Common myeloid progenitor, CD34-positive (primary cell): ENCODE data around the gene NDRG4.
"Not testable (repeated sequence)": the region's sequence is repeated elsewhere in the genome, so short reads cannot be mapped to it uniquely, and the experiment has no call there.

Experiments
- CTCF ChIA-PET: fragments of 350-600 bp; sonication (Branson Sonifier 250); formaldehyde crosslinking; loops from one replicate; lab custom pipeline; 2021; ENCODE audit warnings: antibody characterized with exemption; lab: Charles Lee
- POLR2A ChIA-PET: fragments of 350-600 bp; sonication (Branson Sonifier 250); formaldehyde crosslinking; loops from one replicate; lab custom pipeline; 2021; ENCODE audit warnings: antibody characterized with exemption; lab: Charles Lee
- DNase-seq, 3 donors: peaks; one replicate each; pipeline versions ENCODE4 v3.0.0 to v3.0.0-alpha.2; 2013
- H3K27ac ChIP-seq, 2 experiments: 1 replicate in 1 of 2; 2 replicates in 1 of 2; pipeline ENCODE4 v1.7.0; 2013; ENCODE audit warnings: inconsistent platforms in 2 of 2, low read length in 2 of 2, mild to moderate bottlenecking in 2 of 2, low read depth in 1 of 2, moderate library complexity in 1 of 2; ENCODE audit not compliant: severe bottlenecking in 2 of 2, insufficient read depth in 1 of 2, poor library complexity in 1 of 2
- H3K27me3 ChIP-seq, 5 experiments: replicated peaks in 2 of 5; 1 replicate in 3 of 5; 2 replicates in 2 of 5; pipeline versions ENCODE4 v1.6.1 to v1.7.0; 2013; ENCODE audit warnings: low read length in 4 of 5, mild to moderate bottlenecking in 2 of 5, moderate library complexity in 2 of 5, inconsistent platforms in 1 of 5; ENCODE audit not compliant: insufficient read depth in 5 of 5, control insufficient read depth in 4 of 5
- H3K36me3 ChIP-seq, 4 experiments: 1 replicate in 2 of 4; 2 replicates in 2 of 4; pipeline versions ENCODE4 v1.6.1 to v1.7.0; 2013; ENCODE audit warnings: low read length in 3 of 4, control low read depth in 1 of 4, mild to moderate bottlenecking in 1 of 4; ENCODE audit not compliant: control insufficient read depth in 4 of 4, insufficient read depth in 4 of 4
- H3K4me1 ChIP-seq, 4 experiments: 1 replicate in 3 of 4; 2 replicates in 1 of 4; pipeline versions ENCODE4 v1.6.1 to v1.7.1; 2013; ENCODE audit warnings: low read length in 3 of 4, mild to moderate bottlenecking in 3 of 4, control low read depth in 1 of 4, inconsistent platforms in 1 of 4, moderate library complexity in 1 of 4; ENCODE audit not compliant: control insufficient read depth in 4 of 4, insufficient read depth in 4 of 4; ENCODE audit errors: control extremely low read depth in 1 of 4
- H3K4me3 ChIP-seq, 7 experiments: 1 replicate in 4 of 7; 2 replicates in 3 of 7; pipeline versions ENCODE4 v1.5.1 to v1.7.0; 2013; ENCODE audit warnings: mild to moderate bottlenecking in 7 of 7, low read length in 6 of 7, moderate library complexity in 6 of 7, inconsistent platforms in 2 of 7, low read depth in 2 of 7, control low read depth in 1 of 7; ENCODE audit not compliant: insufficient read depth in 4 of 7, control insufficient read depth in 1 of 7; ENCODE audit errors: extremely low read depth in 1 of 7
- H3K9me3 ChIP-seq, 5 experiments: 1 replicate in 4 of 5; 2 replicates in 1 of 5; pipeline versions ENCODE4 v1.6.1 to v1.7.1; 2013; ENCODE audit warnings: low read length in 4 of 5, mild to moderate bottlenecking in 2 of 5, inconsistent platforms in 1 of 5, low read depth in 1 of 5, moderate library complexity in 1 of 5; ENCODE audit not compliant: control insufficient read depth in 4 of 5, insufficient read depth in 2 of 5; ENCODE audit errors: control extremely low read depth in 1 of 5
- WGBS: methylation state at CpG from one replicate; pipeline ENCODE4 v1.1.5; 2013; ENCODE audit not compliant: insufficient coverage; 5-methylcytosine and 5-hydroxymethylcytosine counted together

The NDRG4 gene

DNA sequence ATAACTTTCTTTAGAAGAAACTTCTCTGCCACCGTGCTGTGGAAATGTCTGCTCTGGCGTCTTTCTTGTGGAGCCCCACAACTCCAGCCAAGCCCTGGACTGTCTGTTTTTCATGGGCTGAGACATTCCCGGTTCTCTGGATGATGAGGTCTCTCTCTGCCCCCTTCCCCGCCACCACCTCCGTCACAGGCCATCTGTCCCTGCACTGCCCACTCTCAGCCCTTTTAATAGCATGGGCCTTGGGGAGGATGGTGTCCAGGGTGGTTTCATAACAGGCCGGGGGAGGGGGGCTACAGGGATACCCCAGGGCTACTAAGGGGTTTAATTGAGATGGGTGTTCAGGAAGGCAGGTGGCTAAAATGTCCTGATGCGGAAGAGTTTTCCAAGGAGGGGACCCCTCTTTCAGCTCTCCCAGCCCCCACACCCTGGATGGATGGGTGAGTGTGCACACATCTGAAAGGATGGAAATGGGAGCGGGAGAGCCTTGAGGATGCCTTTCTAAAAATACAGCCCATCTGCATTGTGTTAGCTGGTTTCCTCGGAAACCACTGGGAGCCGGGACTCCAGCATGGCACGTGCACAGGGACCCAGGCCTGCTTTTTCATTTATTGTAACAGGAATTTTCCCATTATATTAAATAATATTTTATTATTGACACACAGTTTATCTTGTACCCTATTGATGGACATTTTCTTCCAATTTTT, 14.6 kb upstream of the NDRG4 start:
- ChIA-PET POLR2A (no interaction called here), CTCF (interaction anchor here (1.0 to 9.5 kb wide), 7 partner anchors 10 to 149 kb away, joined by 3 to 138 read pairs (median 5); no protein-coding TSS in a partner anchor)
- Histone ChIP-seq H3K4me3 (no peak overlapping the region), H3K27ac (no peak overlapping the region), H3K4me1 (peaks cover 0 to 4% (median 3%) of the 10 kb centered on the region in 4 experiments), H3K36me3 (no peaks in the 10 kb centered on the region), H3K27me3 (peaks cover 0 to 3% (median 0%) of the 10 kb centered on the region in 5 experiments), H3K9me3 (no peaks in the 10 kb centered on the region)
- DNase-seq, result no peak
- WGBS, result 81% methylated on average over 6 of the region's 11 CpGs

DNA sequence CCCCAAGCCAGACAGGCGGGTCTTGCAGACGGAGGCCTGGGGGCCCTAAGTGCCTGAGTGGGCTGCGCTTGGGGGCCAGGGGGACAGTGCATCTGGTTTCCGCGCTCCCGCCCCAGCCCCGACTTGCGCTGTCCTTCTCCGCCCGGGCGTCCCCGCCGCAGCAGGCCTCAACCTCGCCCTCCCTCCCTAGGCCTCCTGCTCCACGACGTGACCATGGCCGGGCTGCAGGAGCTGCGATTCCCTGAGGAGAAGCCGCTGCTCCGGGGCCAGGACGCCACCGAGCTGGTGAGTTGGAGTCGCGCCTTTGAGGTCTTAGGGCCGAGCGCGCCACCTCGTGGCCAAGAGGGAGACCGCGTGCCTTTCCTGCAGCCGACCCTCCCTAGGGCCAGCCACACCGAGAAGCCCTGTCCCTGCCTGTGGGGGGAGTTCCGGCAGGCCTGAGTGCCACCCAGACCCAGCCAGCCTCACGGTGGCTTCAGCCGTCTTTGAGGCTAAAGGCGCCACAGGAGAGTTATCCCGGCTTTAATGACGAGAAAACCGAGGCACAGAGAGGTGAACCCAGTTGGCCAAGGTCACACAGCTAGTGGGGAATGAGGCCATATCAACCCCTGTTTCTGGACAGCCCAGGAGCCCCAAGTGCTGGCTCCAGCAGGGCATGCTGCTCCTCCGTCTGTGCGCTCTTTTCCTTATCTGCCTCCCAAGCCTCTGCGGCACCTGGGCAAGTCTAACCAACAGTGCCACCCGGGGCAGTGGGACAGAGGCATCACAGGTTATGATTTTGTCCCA, 12.2 kb upstream of the NDRG4 start:
- peaks cover 0 to 4% (median 3%) of the 10 kb centered on the region in 4 experiments for H3K4me1 ChIP-seq
- no peaks in the 10 kb centered on the region for H3K9me3 ChIP-seq
- CTCF ChIA-PET, result interaction anchor here (0.6 to 9.5 kb wide), 13 partner anchors 9 to 220 kb away, joined by 3 to 138 read pairs (median 4); partner anchors contain the start of gene NDRG4
- peaks cover 0 to 3% (median 0%) of the 10 kb centered on the region in 5 experiments for H3K27me3 ChIP-seq
- H3K27ac ChIP-seq, result no peak overlapping the region
- POLR2A ChIA-PET, result no interaction called here
- peak; percentile 68 to 77 (median 75) for DNase-seq
- H3K36me3 ChIP-seq, result no peaks in the 10 kb centered on the region
- H3K4me3 ChIP-seq, result peak overlapping the region in 3 of 7 experiments; percentile 11 to 58 (median 42)
- WGBS, result 13% methylated on average over 39 of the region's 43 CpGs

DNA sequence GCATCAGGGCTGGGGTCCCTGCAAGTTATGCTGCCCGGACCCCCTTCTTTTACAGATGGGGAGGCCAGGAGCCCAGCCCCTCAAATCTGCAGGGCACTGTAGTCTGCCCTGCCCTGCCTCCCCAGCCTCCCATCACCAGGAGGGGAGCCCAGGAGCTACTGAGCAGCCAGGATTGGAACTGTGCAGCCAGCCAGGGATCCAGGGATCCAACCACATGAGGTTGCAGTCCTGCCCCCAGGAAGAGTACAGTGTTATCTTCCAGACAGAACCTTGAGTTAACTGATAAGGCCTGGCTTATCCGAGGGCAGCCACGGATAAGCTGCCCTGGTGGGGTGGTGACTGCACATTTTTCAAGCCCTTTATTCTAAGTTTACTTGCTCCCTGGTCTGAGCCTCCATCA, 11.4 kb upstream of the NDRG4 start:
- Histone ChIP-seq H3K27ac (no peak overlapping the region), H3K4me1 (peaks cover 0 to 4% (median 3%) of the 10 kb centered on the region in 4 experiments), H3K36me3 (no peaks in the 10 kb centered on the region), H3K27me3 (peaks cover 0 to 3% (median 0%) of the 10 kb centered on the region in 5 experiments), H3K9me3 (no peaks in the 10 kb centered on the region), H3K4me3 (no peak overlapping the region)
- no peak for DNase-seq
- POLR2A ChIA-PET, result interaction anchor here (0.7 kb wide), 1 partner anchor 154 kb away, joined by 3 read pairs; no protein-coding TSS in a partner anchor
- 84% methylated on average over 3 of the region's 3 CpGs for WGBS
- CTCF ChIA-PET, result interaction anchor here (0.7 to 9.5 kb wide), 15 partner anchors 8 to 161 kb away, joined by 3 to 138 read pairs (median 4); partner anchors contain the start of gene NDRG4

GRCh38 chr16:58490065-58490464, 9.9 kb upstream of the NDRG4 start:
- WGBS, result 91% methylated on average over 4 of the region's 4 CpGs
- no peak overlapping the region for H3K27ac ChIP-seq
- H3K36me3 ChIP-seq, result no peaks in the 10 kb centered on the region
- ChIA-PET POLR2A (no interaction called here), CTCF (interaction anchor here (1.0 to 9.5 kb wide), 7 partner anchors 46 to 163 kb away, joined by 4 to 138 read pairs (median 6); no protein-coding TSS in a partner anchor)
- H3K27me3 ChIP-seq, result peaks cover 0 to 5% (median 0%) of the 10 kb centered on the region in 5 experiments
- H3K4me1 ChIP-seq, result peaks cover 0 to 6% (median 5%) of the 10 kb centered on the region in 4 experiments
- no peak overlapping the region for H3K4me3 ChIP-seq
- no peaks in the 10 kb centered on the region for H3K9me3 ChIP-seq
- no peak for DNase-seq

DNA sequence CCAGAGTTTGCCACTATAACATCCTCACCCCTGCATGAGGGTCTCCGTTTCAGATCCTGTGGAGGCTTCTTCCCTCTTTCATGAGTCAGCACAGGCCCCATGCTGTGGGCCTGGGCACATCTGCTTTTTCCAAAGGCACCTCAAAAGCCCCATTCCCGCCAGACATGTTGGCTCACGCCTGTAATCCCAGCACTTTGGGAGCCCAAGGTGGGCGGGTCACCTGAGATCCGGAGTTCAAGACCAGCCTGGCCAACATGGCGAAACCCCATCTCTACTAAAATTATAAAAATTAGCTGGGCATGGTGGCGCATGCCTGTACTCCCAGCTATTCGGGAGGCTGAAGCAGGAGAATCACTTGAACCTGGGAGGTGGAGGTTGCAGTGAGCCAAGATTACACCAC, 9.4 kb upstream of the NDRG4 start:
- CTCF ChIA-PET, result interaction anchor here (0.6 to 2.0 kb wide), 5 partner anchors 7 to 155 kb away, joined by 3 to 6 read pairs (median 4); no protein-coding TSS in a partner anchor
- WGBS, result 97% methylated on average over 6 of the region's 8 CpGs
- POLR2A ChIA-PET, H3K27ac ChIP-seq, H3K36me3 ChIP-seq, DNase-seq, H3K27me3 ChIP-seq, H3K9me3 ChIP-seq, H3K4me3 ChIP-seq: not testable (repeated sequence)
- peaks cover 0 to 10% (median 6%) of the 10 kb centered on the region in 4 experiments for H3K4me1 ChIP-seq

GRCh38 chr16:58492066-58492465, 7.9 kb upstream of the NDRG4 start:
- Histone ChIP-seq H3K27ac (no peak overlapping the region), H3K27me3 (peaks cover 0 to 5% (median 0%) of the 10 kb centered on the region in 5 experiments), H3K4me1 (peaks cover 0 to 13% (median 7%) of the 10 kb centered on the region in 4 experiments), H3K9me3 (no peaks in the 10 kb centered on the region), H3K4me3 (no peak overlapping the region), H3K36me3 (no peaks in the 10 kb centered on the region)
- CTCF ChIA-PET, result interaction anchor here (0.7 to 2.0 kb wide), 4 partner anchors 12 to 157 kb away, joined by 3 to 6 read pairs (median 4); no protein-coding TSS in a partner anchor
- DNase-seq, result no peak
- POLR2A ChIA-PET, result no interaction called here
- WGBS, result 91% methylated on average over 4 of the region's 4 CpGs
